Measurements from ENCODE around the gene HIPK3. TPM values are rescaled to one million over a fixed set of nuclear protein-coding genes. Genes with fewer than 3 reads are reported as not detected.

Gene HIPK3
- total and polyA plus RNA-seq, 2 donors (not counting 3 experiments of a cell fraction or from before 2014, with no cell fraction given): 13.3 to 36.1 TPM

DNA sequence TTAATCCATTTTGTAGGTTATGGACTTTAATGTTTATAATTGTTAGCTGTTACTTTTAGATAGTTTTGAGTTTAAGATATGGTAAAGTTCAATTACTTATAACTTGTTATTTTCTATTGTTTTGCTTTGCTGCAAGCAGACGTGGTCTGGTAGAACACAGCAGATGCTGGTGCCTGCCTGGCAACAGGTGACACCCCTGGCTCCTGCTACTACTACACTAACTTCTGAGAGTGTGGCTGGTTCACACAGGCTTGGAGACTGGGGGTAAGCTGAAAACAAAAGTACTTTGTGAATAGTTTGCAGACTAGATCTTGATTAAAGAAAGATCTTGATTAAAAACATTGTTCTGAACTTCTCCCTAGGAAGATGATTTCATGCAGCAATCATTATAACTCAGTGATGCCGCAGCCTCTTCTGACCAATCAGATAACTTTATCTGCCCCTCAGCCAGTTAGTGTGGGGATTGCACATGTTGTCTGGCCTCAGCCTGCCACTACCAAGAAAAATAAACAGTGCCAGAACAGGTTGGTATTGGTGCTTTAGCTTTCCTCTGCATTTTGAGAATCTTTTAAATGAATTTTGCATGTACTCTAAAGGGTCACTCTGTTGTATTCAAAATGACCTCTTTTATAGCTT lies 90.4 kb downstream of the HIPK3 start:
- H3K4me3 ChIP-seq (replicated peaks in 1 of 3; ENCODE audit: insufficient read depth in 1 of 3, low read depth in 1 of 3, low read length in 3 of 3): no peak overlapping the region
- no TSS peak for BruUV-seq (replicated peaks)
- no peaks in the 10 kb centered on the region for H4K20me1 ChIP-seq (replicated peaks; ENCODE audit: control insufficient read depth, extremely low read depth, insufficient read depth, low read length)
- H3K27me3 ChIP-seq (ENCODE audit: control insufficient read depth in 2 of 2, insufficient read depth in 2 of 2, low read length in 2 of 2): no peaks in the 10 kb centered on the region
- TF ChIP-seq POLR2A (IDR thresholded peaks at IDR 0.05; ENCODE audit: low read depth, low read length) (no peak), MYC (IDR thresholded peaks at IDR 0.05; ENCODE audit: low read depth, low read length) (no peak), POLR2AphosphoS5 (IDR thresholded peaks at IDR 0.05; ENCODE audit: insufficient read depth, low read depth, low read length) (no peak), JUN (IDR thresholded peaks at IDR 0.05; ENCODE audit: borderline replicate concordance, insufficient read depth, insufficient read length, low read depth) (no peak), GATA2 (IDR thresholded peaks at IDR 0.05; ENCODE audit: insufficient read depth, insufficient read length, low read depth, low read length) (no peak), EZH2 (IDR thresholded peaks at IDR 0.05; ENCODE audit: borderline replicate concordance, low read depth, low read length, severe bottlenecking) (no peak), FOS (IDR thresholded peaks at IDR 0.05; ENCODE audit: borderline replicate concordance, insufficient read depth, low read length) (no peak)
- TF ChIP-seq, protein P1, sequence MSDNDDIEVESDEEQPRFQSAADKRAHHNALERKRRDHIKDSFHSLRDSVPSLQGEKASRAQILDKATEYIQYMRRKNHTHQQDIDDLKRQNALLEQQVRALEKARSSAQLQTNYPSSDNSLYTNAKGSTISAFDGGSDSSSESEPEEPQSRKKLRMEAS (IDR thresholded peaks at IDR 0.05; ENCODE audit: insufficient read depth, insufficient read length): no peak
- TF ChIP-seq, protein P2, sequence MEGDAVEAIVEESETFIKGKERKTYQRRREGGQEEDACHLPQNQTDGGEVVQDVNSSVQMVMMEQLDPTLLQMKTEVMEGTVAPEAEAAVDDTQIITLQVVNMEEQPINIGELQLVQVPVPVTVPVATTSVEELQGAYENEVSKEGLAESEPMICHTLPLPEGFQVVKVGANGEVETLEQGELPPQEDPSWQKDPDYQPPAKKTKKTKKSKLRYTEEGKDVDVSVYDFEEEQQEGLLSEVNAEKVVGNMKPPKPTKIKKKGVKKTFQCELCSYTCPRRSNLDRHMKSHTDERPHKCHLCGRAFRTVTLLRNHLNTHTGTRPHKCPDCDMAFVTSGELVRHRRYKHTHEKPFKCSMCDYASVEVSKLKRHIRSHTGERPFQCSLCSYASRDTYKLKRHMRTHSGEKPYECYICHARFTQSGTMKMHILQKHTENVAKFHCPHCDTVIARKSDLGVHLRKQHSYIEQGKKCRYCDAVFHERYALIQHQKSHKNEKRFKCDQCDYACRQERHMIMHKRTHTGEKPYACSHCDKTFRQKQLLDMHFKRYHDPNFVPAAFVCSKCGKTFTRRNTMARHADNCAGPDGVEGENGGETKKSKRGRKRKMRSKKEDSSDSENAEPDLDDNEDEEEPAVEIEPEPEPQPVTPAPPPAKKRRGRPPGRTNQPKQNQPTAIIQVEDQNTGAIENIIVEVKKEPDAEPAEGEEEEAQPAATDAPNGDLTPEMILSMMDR (IDR thresholded peaks at IDR 0.05; ENCODE audit: extremely low read depth in 1 of 2, insufficient read depth in 1 of 2, low read depth in 1 of 2, low read length in 2 of 2): no peak
- H3K9me1 ChIP-seq (replicated peaks; ENCODE audit: control insufficient read depth, extremely low read depth, insufficient read depth, low read length): no peaks in the 10 kb centered on the region
- intact Hi-C loops (cut with micrococcal nuclease): no loop called here
- FAIRE-seq (no peak), DNase-seq (ENCODE audit: low read depth, low spot score) (no peak)
- ChIA-PET CTCF (interaction anchor here (2.4 kb wide), 1 partner anchor 395 kb away, joined by 6 read pairs; no protein-coding TSS in a partner anchor), POLR2A (interaction anchor here (0.6 kb wide), 1 partner anchor 430 kb away, joined by 6 read pairs; no protein-coding TSS in a partner anchor)
- no peak overlapping the region for H3K9ac ChIP-seq (replicated peaks; ENCODE audit: extremely low read depth, insufficient read depth, low read length)
- no peaks in the 10 kb centered on the region for H3K79me2 ChIP-seq (ENCODE audit: control insufficient read depth, insufficient read depth, low read length)
- H3K36me3 ChIP-seq (ENCODE audit: control insufficient read depth in 2 of 2, extremely low read depth in 1 of 2, insufficient read depth in 2 of 2, low read length in 2 of 2): peaks cover 13 to 14% of the 10 kb centered on the region in 2 experiments
- H3K4me1 ChIP-seq (ENCODE audit: control insufficient read depth, extremely low read depth, insufficient read depth, low read length): no peaks in the 10 kb centered on the region
- dilution Hi-C loops (cut with MboI; ENCODE audit: extremely low pct_ligation_motif_present, low sequenced_read_pairs): no loop called here
- H3K27ac ChIP-seq (ENCODE audit: insufficient read depth, low read depth, low read length): no peak overlapping the region
- no peak overlapping the region for H3K4me2 ChIP-seq (ENCODE audit: insufficient read depth, low read length)
- H3K9me3 ChIP-seq (replicated peaks; ENCODE audit: control insufficient read depth, insufficient read depth, low read length): no peaks in the 10 kb centered on the region
- no peak overlapping the region for H2AFZ ChIP-seq (ENCODE audit: low read depth, low read length)
